H1 (cell line): ENCODE data around the gene RNU4-1. TPM values are rescaled to one million over a fixed set of nuclear protein-coding genes. Genes with fewer than 3 reads are reported as not detected.

Source experiments
- CTCF ChIA-PET: fragments of 300-600 bp; sonication (Branson Sonifier 250); formaldehyde crosslinking; loops from one replicate; lab custom pipeline; 2021; ENCODE audit not compliant: partially characterized antibody; lab: Charles Lee
- POLR2A ChIA-PET: fragments of 300-600 bp; sonication (Branson Sonifier 250); formaldehyde crosslinking; loops from one replicate; lab custom pipeline; 2021; ENCODE audit warnings: inconsistent platforms; ENCODE audit not compliant: partially characterized antibody; lab: Charles Lee
- DNase-seq, 2 experiments: peaks; one replicate each; pipeline versions ENCODE4 v3.0.0 to v3.0.0-alpha.2; 2010 to 2022; ENCODE audit warnings: low spot score in 2 of 2, low read depth in 1 of 2, mixed read lengths in 1 of 2
- FAIRE-seq: peaks from 2 replicates; lab custom pipeline; 2011; peaks lifted over from hg19 to GRCh38; lab: Jason Lieb, UNC
- H2AFZ ChIP-seq: 2 replicates; pipeline ENCODE4 v1.8.1; 2012; ENCODE audit warnings: low read length, inconsistent platforms
- H2AK5ac ChIP-seq: 2 replicates; pipeline ENCODE4 v1.6.1; 2013; ENCODE audit warnings: low read depth, low read length
- H2BK120ac ChIP-seq: replicated peaks from 2 replicates; pipeline ENCODE3; 2013; ENCODE audit warnings: low read depth, low read length, inconsistent platforms
- H2BK12ac ChIP-seq: 2 replicates; pipeline ENCODE4 v1.6.1; 2013; ENCODE audit warnings: low read depth, low read length
- H2BK15ac ChIP-seq: 2 replicates; pipeline ENCODE4 v1.6.1; 2013; ENCODE audit warnings: low read length
- H2BK20ac ChIP-seq: 2 replicates; pipeline ENCODE4 v1.6.1; 2013; ENCODE audit warnings: low read length
- H2BK5ac ChIP-seq: 2 replicates; pipeline ENCODE4 v1.6.1; 2013; ENCODE audit warnings: low read depth, low read length
- H3K14ac ChIP-seq: 2 replicates; pipeline ENCODE4 v1.6.1; 2013; ENCODE audit warnings: inconsistent platforms; ENCODE audit not compliant: insufficient read length
- H3K18ac ChIP-seq: 2 replicates; pipeline ENCODE4 v1.6.1; 2013; ENCODE audit warnings: low read length; ENCODE audit errors: extremely low read depth
- H3K23ac ChIP-seq: 2 replicates; pipeline ENCODE4 v1.6.1; 2013; ENCODE audit warnings: inconsistent platforms; ENCODE audit not compliant: insufficient read length
- H3K23me2 ChIP-seq: 2 replicates; pipeline ENCODE4 v1.6.1; 2013; ENCODE audit warnings: low read depth, low read length
- H3K27ac ChIP-seq: 2 replicates; pipeline ENCODE4 v1.6.1; 2011; ENCODE audit warnings: low read depth, low read length, inconsistent platforms
- H3K27me3 ChIP-seq, 4 experiments: replicated peaks in 1 of 4; 1 replicate in 1 of 4; 2 replicates in 3 of 4; pipeline versions ENCODE4 v1.6.1 to v1.8.1; 2011 to 2013; ENCODE audit warnings: low read length in 3 of 4, mild to moderate bottlenecking in 3 of 4, inconsistent platforms in 2 of 4, mixed read lengths in 2 of 4, moderate library complexity in 1 of 4; ENCODE audit not compliant: control insufficient read depth in 3 of 4, insufficient read depth in 3 of 4; ENCODE audit errors: extremely low read depth in 1 of 4
- H3K36me3 ChIP-seq, 4 experiments: 2 replicates each; pipeline versions ENCODE4 v1.6.1 to v1.8.1; 2011 to 2013; ENCODE audit warnings: mild to moderate bottlenecking in 4 of 4, low read length in 3 of 4, moderate library complexity in 2 of 4, control low read depth in 1 of 4, inconsistent platforms in 1 of 4; ENCODE audit not compliant: insufficient read depth in 4 of 4, control insufficient read depth in 2 of 4
- H3K4ac ChIP-seq: replicated peaks from 2 replicates; pipeline ENCODE3; 2013; ENCODE audit warnings: low read length, low read depth, mixed read lengths, inconsistent platforms; ENCODE audit not compliant: insufficient read length
- H3K4me1 ChIP-seq, 4 experiments: replicated peaks in 1 of 4; 1 replicate in 1 of 4; 2 replicates in 3 of 4; pipeline versions ENCODE4 v1.6.1 to v1.8.1; 2011 to 2013; ENCODE audit warnings: low read length in 3 of 4, inconsistent platforms in 2 of 4, mixed read lengths in 1 of 4; ENCODE audit not compliant: insufficient read depth in 4 of 4, control insufficient read depth in 3 of 4
- H3K4me2 ChIP-seq, 2 experiments: 2 replicates each; pipeline versions ENCODE4 v1.6.1 to v1.8.1; 2011 to 2013; ENCODE audit warnings: low read depth in 2 of 2, low read length in 2 of 2, control low read depth in 1 of 2, inconsistent platforms in 1 of 2, mild to moderate bottlenecking in 1 of 2; ENCODE audit not compliant: insufficient read depth in 1 of 2
- H3K4me3 ChIP-seq, 4 experiments: fragments of 200-600, 300-600 bp in 1 of 4; sonication (generic), shearing (Covaris generic), sonication (Bioruptor Twin) in 1 of 4; 2 replicates each; pipeline versions ENCODE4 v1.5.1 to v1.8.1; 2011 to 2016; ENCODE audit warnings: low read length in 4 of 4, low read depth in 3 of 4, control low read depth in 2 of 4, inconsistent platforms in 2 of 4, mild to moderate bottlenecking in 2 of 4, mixed read lengths in 1 of 4, moderate library complexity in 1 of 4; ENCODE audit not compliant: insufficient read depth in 2 of 4; ENCODE audit errors: extremely low read depth in 1 of 4
- H3K56ac ChIP-seq: replicated peaks from 2 replicates; pipeline ENCODE3; 2013; ENCODE audit warnings: low read depth, mild to moderate bottlenecking, mixed read lengths, low read length, inconsistent platforms; ENCODE audit not compliant: insufficient read length
- H3K79me1 ChIP-seq: 2 replicates; pipeline ENCODE4 v1.6.1; 2013; ENCODE audit warnings: low read depth, low read length, control low read depth
- H3K79me2 ChIP-seq, 2 experiments: 2 replicates each; pipeline versions ENCODE4 v1.6.1 to v1.8.1; 2012 to 2013; ENCODE audit warnings: low read length in 2 of 2, mild to moderate bottlenecking in 2 of 2, inconsistent platforms in 1 of 2; ENCODE audit not compliant: insufficient read depth in 2 of 2, control insufficient read depth in 1 of 2
- H3K9ac ChIP-seq, 4 experiments: replicated peaks in 1 of 4; 1 replicate in 1 of 4; 2 replicates in 3 of 4; pipeline versions ENCODE4 v1.6.1 to v1.8.1; 2011 to 2013; ENCODE audit warnings: low read depth in 3 of 4, low read length in 3 of 4, control low read depth in 2 of 4, mild to moderate bottlenecking in 2 of 4, moderate library complexity in 2 of 4, inconsistent platforms in 1 of 4; ENCODE audit errors: extremely low read depth in 1 of 4
- H3K9me3 ChIP-seq, 2 experiments: 2 replicates each; pipeline versions ENCODE4 v1.6.1 to v1.8.1; 2012 to 2013; ENCODE audit warnings: mild to moderate bottlenecking in 2 of 2, moderate library complexity in 2 of 2, control low read depth in 1 of 2, inconsistent platforms in 1 of 2, low read depth in 1 of 2, low read length in 1 of 2, mixed read lengths in 1 of 2; ENCODE audit not compliant: insufficient read depth in 2 of 2
- H4K20me1 ChIP-seq, 2 experiments: replicated peaks in 1 of 2; 2 replicates each; pipeline versions ENCODE3 to v1.8.1; 2011 to 2013; ENCODE audit warnings: inconsistent platforms in 2 of 2, low read length in 2 of 2, mild to moderate bottlenecking in 1 of 2; ENCODE audit not compliant: insufficient read depth in 2 of 2, control insufficient read depth in 1 of 2
- H4K5ac ChIP-seq: 2 replicates; pipeline ENCODE4 v1.6.1; 2013; ENCODE audit warnings: low read length, low read depth, mixed read lengths, inconsistent platforms; ENCODE audit not compliant: insufficient read length
- H4K8ac ChIP-seq: 2 replicates; pipeline ENCODE4 v1.8.0; 2013; ENCODE audit warnings: mild to moderate bottlenecking, moderate library complexity, low read length, inconsistent platforms; ENCODE audit not compliant: insufficient read depth; ENCODE audit errors: extremely low read depth
- H4K91ac ChIP-seq: replicated peaks from 2 replicates; pipeline ENCODE3; 2013; ENCODE audit warnings: low read length, mixed read lengths, inconsistent platforms; ENCODE audit not compliant: insufficient read length
- POLR2AphosphoS5 ChIP-seq: IDR thresholded peaks from 2 replicates; pipeline ENCODE4 v1.6.1; 2011; ENCODE audit warnings: low read depth, low read length
- TAF1 ChIP-seq: IDR thresholded peaks from 2 replicates; pipeline ENCODE4 v1.6.1; 2011; ENCODE audit warnings: mild to moderate bottlenecking, low read depth, low read length
- WGBS, 2 experiments: shearing (Covaris generic) in 1 of 2; methylation state at CpG; one replicate each; pipeline versions ENCODE4 v1.1.6 to v1.1.7; 2013 to 2015; ENCODE audit warnings: low lambda C conversion rate in 2 of 2, mixed read lengths in 2 of 2, inconsistent platforms in 1 of 2, low coverage in 1 of 2, missing lambda C conversion rate in 1 of 2; ENCODE audit not compliant: insufficient replicate concordance in 2 of 2, insufficient coverage in 1 of 2, insufficient read length in 1 of 2; ENCODE audit errors: extremely low coverage in 1 of 2, missing lambda C conversion rate in 1 of 2; 5-methylcytosine and 5-hydroxymethylcytosine counted together
- polyA plus RNA-seq, 7 experiments: library from polyadenylated mRNA; depleted of rRNA in 3 of 7; stranded (reverse) in 5 of 7; unstranded in 2 of 7; fragments of >200 nt in 5 of 7; fragments of 200-250 nt in 2 of 7; gene quantifications; 1 replicate in 5 of 7; 2 replicates in 1 of 7; 4 replicates in 1 of 7; pipeline versions ENCODE4 v1.2.1 to v1.2.3, GENCODE V29; 2011 to 2013; ENCODE audit warnings: missing spikeins in 2 of 7, mixed read lengths in 2 of 7
- total RNA-seq: library from RNA; stranded (reverse); fragmentation: NEBNext Ultra II Directional; extraction: Animal tissue kit (Norgen Biotek cat#: 25700); gene quantifications from 2 replicates; pipeline ENCODE4 v1.2.1, GENCODE V29; 2021

RNU4-1 gene
- total and polyA plus RNA-seq, 2 of the 8 experiments (the other 6 are each of a cell fraction or from before 2014, with no cell fraction given), result under 0.01 to 1,424 TPM

DNA sequence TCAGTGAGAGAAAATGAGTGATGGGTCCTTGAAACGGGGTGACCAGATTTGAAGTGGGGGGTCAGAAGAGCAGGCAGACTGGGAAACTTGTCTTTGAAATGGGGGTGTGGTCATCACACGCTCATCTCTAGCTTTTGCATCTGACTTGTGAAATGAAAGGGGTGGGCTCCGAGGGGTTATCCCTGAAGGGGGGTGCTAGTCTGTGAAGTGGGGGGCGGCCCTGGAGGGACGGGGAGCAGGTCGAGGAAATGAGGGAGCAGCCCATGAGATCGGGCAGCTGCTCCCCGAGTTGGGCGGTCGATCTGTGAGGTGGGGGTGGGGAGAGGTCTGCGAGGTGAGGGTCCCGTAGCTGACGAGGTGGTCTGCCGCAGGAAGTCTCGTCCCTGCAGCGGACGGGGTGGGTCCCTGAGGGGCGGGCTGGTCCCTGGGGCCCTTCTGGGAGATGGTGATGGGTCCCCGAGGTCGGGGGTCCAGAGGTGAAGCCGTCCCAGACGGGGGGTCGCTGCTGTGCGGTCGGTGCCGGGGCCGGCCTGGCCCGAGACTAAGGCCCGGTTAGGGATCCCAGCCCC, 28.0 kb downstream of the RNU4-1 start:
- H4K91ac ChIP-seq, result no peak overlapping the region
- peaks cover 8% of the 10 kb centered on the region; the same call in 1 of the 2 replicates for H3K23me2 ChIP-seq
- no peak overlapping the region; the same call in 1 of the 2 replicates for H2BK20ac ChIP-seq
- peaks cover 35 to 52% of the 10 kb centered on the region in 2 experiments for H3K79me2 ChIP-seq
- H3K9ac ChIP-seq, result peak overlapping the region; percentile 35 to 94 (median 77)
- H4K20me1 ChIP-seq, result peaks cover 7 to 14% of the 10 kb centered on the region in 2 experiments
- peaks cover 21% of the 10 kb centered on the region for H3K79me1 ChIP-seq
- peak overlapping the region; percentile 83 for H3K27ac ChIP-seq
- H3K4me2 ChIP-seq, result peak overlapping the region; percentile 92 to 96
- ChIA-PET POLR2A (interaction anchor here (0.9 to 88.3 kb wide), 5 partner anchors 2 to 172 kb away, joined by 3 to 4270 read pairs (median 4); partner anchors contain the start of genes GCN1, PXN, RNU4-1 and RNU4-2), CTCF (interaction anchor here (0.6 to 34.8 kb wide), 14 partner anchors 8 to 148 kb away, joined by 3 to 930 read pairs (median 5); partner anchors contain the start of genes RAB35, RNU4-2, RPLP0 and SIRT4)
- no peak overlapping the region for H2BK15ac ChIP-seq
- no peak overlapping the region for H3K14ac ChIP-seq
- no peaks in the 10 kb centered on the region for H3K9me3 ChIP-seq
- H3K56ac ChIP-seq, result peak overlapping the region; percentile 74
- H4K5ac ChIP-seq, result no peak overlapping the region
- H2AK5ac ChIP-seq, result no peak overlapping the region
- H4K8ac ChIP-seq, result peak overlapping the region; percentile 83; the same call in 1 of the 2 replicates
- H2BK120ac ChIP-seq, result no peak overlapping the region
- no peaks in the 10 kb centered on the region for H3K27me3 ChIP-seq
- 0 out of 2 replicates have a peak overlapping the region, but pooled peaks have one; percentile 44 for H2BK5ac ChIP-seq
- H3K4me3 ChIP-seq, result peak overlapping the region; percentile 65 to 85 (median 80)
- TF ChIP-seq POLR2AphosphoS5 (no peak; the same call in 1 of the 2 replicates), TAF1 (0 out of 2 replicates have a peak, but pooled peaks have one; percentile 36)
- FAIRE-seq (no peak), DNase-seq (no peak)
- 4% methylated on average over 15 of the region's 29 CpGs; no CpG with 5 or more reads in 1 of the 2 experiments for WGBS, 2 experiments
- no peaks in the 10 kb centered on the region for H3K36me3 ChIP-seq
- H3K18ac ChIP-seq, result no peak overlapping the region; the same call in 1 of the 2 replicates
- peak overlapping the region; percentile 34 for H3K4ac ChIP-seq
- no peak overlapping the region for H2BK12ac ChIP-seq
- no peak overlapping the region for H3K23ac ChIP-seq
- H3K4me1 ChIP-seq, result peaks cover 15 to 30% (median 19%) of the 10 kb centered on the region in 4 experiments
- H2AFZ ChIP-seq, result no peak overlapping the region
